GM12878 (cell line): ENCODE measurements around the gene PLEKHG2. TPM values are rescaled to one million over a fixed set of nuclear protein-coding genes. Genes with fewer than 3 reads are reported as not detected.

Source experiments
- CBX3 ChIP-seq: fragments of 200-600 bp; sonication (generic); IDR thresholded peaks from 2 replicates; pipeline ENCODE4 v1.6.1; 2016; ENCODE audit warnings: low read depth, borderline replicate concordance
- DPF2 ChIP-seq: fragments of 450-650 bp; IDR thresholded peaks from 2 replicates; pipeline ENCODE4 v1.6.1; 2017; ENCODE audit warnings: mild to moderate bottlenecking
- ESRRA ChIP-seq: IDR thresholded peaks from 2 replicates; pipeline ENCODE4 v1.6.1; 2012; ENCODE audit warnings: mild to moderate bottlenecking, low read length, improper control_type of control experiment
- FOS ChIP-seq: IDR thresholded peaks from 3 replicates; pipeline ENCODE4 v1.6.1; 2011; ENCODE audit warnings: borderline replicate concordance; ENCODE audit not compliant: insufficient read length; ENCODE audit errors: extremely low read depth
- FOXK2 ChIP-seq: fragments of 450-650 bp; IDR thresholded peaks from 2 replicates; pipeline ENCODE4 v1.6.1; 2017; ENCODE audit warnings: mild to moderate bottlenecking, moderate library complexity
- FOXM1 ChIP-seq: IDR thresholded peaks from 2 replicates; pipeline ENCODE4 v1.6.1; 2012; ENCODE audit warnings: low read depth, mild to moderate bottlenecking, inconsistent platforms, low read length, moderate library complexity
- KDM1A ChIP-seq: fragments of 200-600 bp; sonication (generic); IDR thresholded peaks from 2 replicates; pipeline ENCODE4 v1.6.1; 2016; ENCODE audit warnings: borderline replicate concordance
- LARP7 ChIP-seq: fragments of 450-650 bp; IDR thresholded peaks from 2 replicates; pipeline ENCODE4 v1.6.1; 2017; ENCODE audit warnings: mild to moderate bottlenecking
- MLLT1 ChIP-seq: fragments of 450-650 bp; IDR thresholded peaks from 2 replicates; pipeline ENCODE4 v1.6.1; 2016; ENCODE audit warnings: mild to moderate bottlenecking
- NFYB ChIP-seq: IDR thresholded peaks from 2 replicates; pipeline ENCODE4 v1.6.1; 2011; ENCODE audit warnings: low read depth, mild to moderate bottlenecking, low read length, improper control_type of control experiment, moderate library complexity; ENCODE audit not compliant: insufficient read depth
- NRF1 ChIP-seq: conservative IDR thresholded peaks from 2 replicates; pipeline ENCODE4 v1.6.1; 2011; ENCODE audit warnings: mild to moderate bottlenecking, low read depth, low read length, improper control_type of control experiment
- REST ChIP-seq: IDR thresholded peaks from 2 replicates; pipeline ENCODE4 v1.6.1; 2012; ENCODE audit warnings: mild to moderate bottlenecking, low read depth, low read length
- SIN3A ChIP-seq: IDR thresholded peaks from 2 replicates; pipeline ENCODE4 v1.6.1; 2012; ENCODE audit warnings: low read depth, low read length, improper control_type of control experiment
- SIX5 ChIP-seq: IDR thresholded peaks from 2 replicates; pipeline ENCODE4 v1.6.1; 2011; ENCODE audit warnings: mild to moderate bottlenecking, low read depth, low read length, moderate library complexity; ENCODE audit not compliant: severe bottlenecking
- SUPT20H ChIP-seq: IDR thresholded peaks from 2 replicates; pipeline ENCODE4 v1.6.1; 2011; ENCODE audit warnings: low read depth, mild to moderate bottlenecking, low read length, moderate library complexity, borderline replicate concordance; ENCODE audit not compliant: control insufficient read depth
- ZNF274 ChIP-seq: IDR thresholded peaks from one replicate; pipeline ENCODE4 v1.8.0; 2011; ENCODE audit not compliant: insufficient read length, insufficient read depth
- ZSCAN29 ChIP-seq: fragments of 450-650 bp; IDR thresholded peaks from 2 replicates; pipeline ENCODE4 v1.6.1; 2017; ENCODE audit warnings: mild to moderate bottlenecking, moderate library complexity
- polyA plus RNA-seq, 11 experiments: library from polyadenylated mRNA; depleted of rRNA in 4 of 11; unstranded in 6 of 11; stranded (reverse) in 5 of 11; fragments of >200 nt; fragmentation: Nextera tagmentation in 4 of 11; fragmentation: Illumina TruSeq in 1 of 11; extraction: Ambion mirVana in 4 of 11; extraction: Trizol in 1 of 11; gene quantifications; 1 replicate in 1 of 11; 2 replicates in 10 of 11; pipeline versions ENCODE4 v1.2.1 to v1.2.3, GENCODE V29; 2011 to 2016; ENCODE audit warnings: inconsistent platforms in 2 of 11, missing spikeins in 2 of 11, low read depth in 1 of 11
- total RNA-seq, 4 experiments: library from RNA; depleted of rRNA in 3 of 4; stranded (reverse); fragments of >200 nt in 3 of 4; fragmentation: Illumina TruSeq in 1 of 4; extraction: Trizol in 1 of 4; gene quantifications; 2 replicates each; pipeline versions ENCODE4 v1.2.1 to v1.2.3, GENCODE V29; 2013 to 2021
- TF ChIP-seq, protein P1 (sequence below): IDR thresholded peaks from 2 replicates; pipeline ENCODE4 v1.6.1; 2011; ENCODE audit warnings: low read depth, low read length, improper control_type of control experiment, borderline replicate concordance
- TF ChIP-seq, protein P2 (sequence below): fragments of 450-650 bp; formaldehyde crosslinking; IDR thresholded peaks from 2 replicates; pipeline ENCODE4 v1.4.0; 2022; ENCODE audit warnings: mild to moderate bottlenecking, moderate library complexity
- TF ChIP-seq, protein P3 (sequence below): IDR thresholded peaks from 2 replicates; pipeline ENCODE4 v1.6.1; 2012; ENCODE audit warnings: low read depth, low read length, improper control_type of control experiment

The PLEKHG2 gene
- total and polyA plus RNA-seq, 10 of the 15 experiments (the other 5 are each of a cell fraction or from before 2014, with no cell fraction given): 3.0 to 62.5 (median 17.2) TPM

GRCh38 chr19:39390751-39391437, 21.6 kb upstream of the PLEKHG2 start, which contains the start of the genes MED29 and PAF1 (continued):
- TF ChIP-seq, protein P1, sequence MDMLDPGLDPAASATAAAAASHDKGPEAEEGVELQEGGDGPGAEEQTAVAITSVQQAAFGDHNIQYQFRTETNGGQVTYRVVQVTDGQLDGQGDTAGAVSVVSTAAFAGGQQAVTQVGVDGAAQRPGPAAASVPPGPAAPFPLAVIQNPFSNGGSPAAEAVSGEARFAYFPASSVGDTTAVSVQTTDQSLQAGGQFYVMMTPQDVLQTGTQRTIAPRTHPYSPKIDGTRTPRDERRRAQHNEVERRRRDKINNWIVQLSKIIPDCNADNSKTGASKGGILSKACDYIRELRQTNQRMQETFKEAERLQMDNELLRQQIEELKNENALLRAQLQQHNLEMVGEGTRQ: no peak
- no peak for TF ChIP-seq FOXK2
- TF ChIP-seq MLLT1: peak; percentile 49
- TF ChIP-seq CBX3: no peak
- peak; percentile 75 for TF ChIP-seq FOS
- TF ChIP-seq SIN3A: peak; percentile 57
- TF ChIP-seq NFYB: peak; percentile 89
- TF ChIP-seq SIX5: peak; percentile 80
- TF ChIP-seq SUPT20H: no peak
- TF ChIP-seq, protein P2, sequence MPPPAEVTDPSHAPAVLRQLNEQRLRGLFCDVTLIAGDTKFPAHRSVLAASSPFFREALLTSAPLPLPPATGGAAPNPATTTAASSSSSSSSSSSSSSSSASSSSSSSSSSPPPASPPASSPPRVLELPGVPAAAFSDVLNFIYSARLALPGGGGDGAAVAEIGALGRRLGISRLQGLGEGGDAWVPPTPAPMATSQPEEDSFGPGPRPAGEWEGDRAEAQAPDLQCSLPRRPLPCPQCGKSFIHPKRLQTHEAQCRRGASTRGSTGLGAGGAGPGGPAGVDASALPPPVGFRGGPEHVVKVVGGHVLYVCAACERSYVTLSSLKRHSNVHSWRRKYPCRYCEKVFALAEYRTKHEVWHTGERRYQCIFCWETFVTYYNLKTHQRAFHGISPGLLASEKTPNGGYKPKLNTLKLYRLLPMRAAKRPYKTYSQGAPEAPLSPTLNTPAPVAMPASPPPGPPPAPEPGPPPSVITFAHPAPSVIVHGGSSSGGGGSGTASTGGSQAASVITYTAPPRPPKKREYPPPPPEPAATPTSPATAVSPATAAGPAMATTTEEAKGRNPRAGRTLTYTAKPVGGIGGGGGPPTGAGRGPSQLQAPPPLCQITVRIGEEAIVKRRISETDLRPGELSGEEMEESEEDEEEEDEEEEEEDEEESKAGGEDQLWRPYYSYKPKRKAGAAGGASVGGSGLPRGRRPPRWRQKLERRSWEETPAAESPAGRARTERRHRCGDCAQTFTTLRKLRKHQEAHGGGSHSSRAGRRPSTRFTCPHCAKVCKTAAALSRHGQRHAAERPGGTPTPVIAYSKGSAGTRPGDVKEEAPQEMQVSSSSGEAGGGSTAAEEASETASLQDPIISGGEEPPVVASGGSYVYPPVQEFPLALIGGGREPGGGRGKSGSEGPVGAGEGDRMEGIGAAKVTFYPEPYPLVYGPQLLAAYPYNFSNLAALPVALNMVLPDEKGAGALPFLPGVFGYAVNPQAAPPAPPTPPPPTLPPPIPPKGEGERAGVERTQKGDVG: no peak
- 0 out of 2 replicates have a peak, but pooled peaks have one; percentile 1 for TF ChIP-seq NRF1
- TF ChIP-seq, protein P3, sequence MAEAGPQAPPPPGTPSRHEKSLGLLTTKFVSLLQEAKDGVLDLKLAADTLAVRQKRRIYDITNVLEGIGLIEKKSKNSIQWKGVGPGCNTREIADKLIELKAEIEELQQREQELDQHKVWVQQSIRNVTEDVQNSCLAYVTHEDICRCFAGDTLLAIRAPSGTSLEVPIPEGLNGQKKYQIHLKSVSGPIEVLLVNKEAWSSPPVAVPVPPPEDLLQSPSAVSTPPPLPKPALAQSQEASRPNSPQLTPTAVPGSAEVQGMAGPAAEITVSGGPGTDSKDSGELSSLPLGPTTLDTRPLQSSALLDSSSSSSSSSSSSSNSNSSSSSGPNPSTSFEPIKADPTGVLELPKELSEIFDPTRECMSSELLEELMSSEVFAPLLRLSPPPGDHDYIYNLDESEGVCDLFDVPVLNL: no peak
- TF ChIP-seq ZSCAN29: no peak
- peak; percentile 97 for TF ChIP-seq LARP7
- TF ChIP-seq DPF2: peak; percentile 75
- no peak for TF ChIP-seq KDM1A
- no peak for TF ChIP-seq ZNF274
- no peak for TF ChIP-seq REST
- no peak for TF ChIP-seq FOXM1
- 0 out of 2 replicates have a peak, but pooled peaks have one; percentile 30 for TF ChIP-seq ESRRA
